Measurements from ENCODE around the gene MACROD2. TPM values are rescaled to one million over a fixed set of nuclear protein-coding genes. Genes with fewer than 3 reads are reported as not detected.
"Not testable (repeated sequence)": the region's sequence is repeated elsewhere in the genome, so short reads cannot be mapped to it uniquely, and the experiment has no call there.

MACROD2 gene
- polyA plus RNA-seq, 2 of the 4 experiments (the other 2 are of a cell fraction), result 0.96 to 1.3 TPM

GRCh38 chr20:14214046-14214445 lies 218.7 kb downstream of the MACROD2 start (continued):
- TF ChIP-seq EP300 (IDR thresholded peaks at IDR 0.05) (no peak), CHD2 (IDR thresholded peaks at IDR 0.05; ENCODE audit: low read length, partially characterized antibody) (no peak), KDM1A (IDR thresholded peaks at IDR 0.05; ENCODE audit: low read depth) (no peak), ATOH8 (CRISPR knock-in tag; IDR thresholded peaks at IDR 0.05; ENCODE audit: low read depth) (no peak)

- ATAC-seq; DNase-seq (ENCODE audit: low read depth in 1 of 2, low spot score in 1 of 2); H3K9me3 ChIP-seq; FAIRE-seq; H3K27ac ChIP-seq; CTCF ChIA-PET; H3K4me3 ChIP-seq; H3K4me2 ChIP-seq; POLR2A ChIA-PET: not testable (repeated sequence)
- peaks cover 23% of the 10 kb centered on the region for H3K4me1 ChIP-seq
- 50% methylated on average over 1 of the region's 1 CpG for WGBS (ENCODE audit: missing lambda C conversion rate)
These were observed 220.6 kb downstream of the MACROD2 start for GRCh38 chr20:14215880-14216279.

- peaks cover 22% of the 10 kb centered on the region for H3K4me1 ChIP-seq
- no peak for FAIRE-seq
- peak; percentile 94 for ATAC-seq
- no peak overlapping the region for H3K4me3 ChIP-seq
- ChIA-PET CTCF (interaction anchor here (1.0 to 1.5 kb wide), 4 partner anchors 12 to 118 kb away, joined by 3 to 6 read pairs (median 4); partner anchors contain the start of gene FLRT3), POLR2A (no interaction called here)
- TF ChIP-seq HDAC2 (IDR thresholded peaks at IDR 0.05) (no peak), FOSL2 (IDR thresholded peaks at IDR 0.05) (no peak), FOSL2 (CRISPR knock-in tag; IDR thresholded peaks at IDR 0.05) (peak; percentile 37), MAFK (IDR thresholded peaks at IDR 0.05; ENCODE audit: partially characterized antibody) (peak; percentile 88), EHF (CRISPR knock-in tag; IDR thresholded peaks at IDR 0.05) (no peak), BCL3 (IDR thresholded peaks at IDR 0.05) (no peak), ELK1 (IDR thresholded peaks at IDR 0.05; ENCODE audit: low read depth, low read length) (no peak), ZNF302 (CRISPR knock-in tag; IDR thresholded peaks at IDR 0.05) (no peak), KDM1A (IDR thresholded peaks at IDR 0.05; ENCODE audit: low read depth) (no peak), NFE2L2 (conservative IDR thresholded peaks at IDR 0.05; ENCODE audit: low read length) (peak; percentile 60), MYC (IDR thresholded peaks at IDR 0.05; ENCODE audit: borderline replicate concordance, low read length) (no peak), POLR2A (IDR thresholded peaks at IDR 0.05; ENCODE audit: low read length) (0 out of 2 replicates have a peak, but pooled peaks have one; percentile 6), REST (IDR thresholded peaks at IDR 0.05) (no peak), JUN (IDR thresholded peaks at IDR 0.05) (0 out of 5 replicates have a peak, but pooled peaks of 1 of the 2 experiments have one; percentile 10)
- H3K9me3 ChIP-seq, result peaks cover 7% of the 10 kb centered on the region; the same call in 1 of the 3 replicates
- H3K4me2 ChIP-seq, result peak overlapping the region; percentile 62
- peak overlapping the region; percentile 67 to 71 for H3K27ac ChIP-seq
- WGBS (ENCODE audit: missing lambda C conversion rate), result 40% methylated on average over 4 of the region's 4 CpGs
- peak; percentile 31 to 88 for DNase-seq (ENCODE audit: low read depth in 1 of 2, low spot score in 1 of 2)
These were observed 224.6 kb downstream of the MACROD2 start for GRCh38 chr20:14219801-14220461.

Measured in A549 (cell line).